Measurements from ENCODE around the gene ARMC10.
"Not testable (repeated sequence)": the region's sequence is repeated elsewhere in the genome, so short reads cannot be mapped to it uniquely, and the experiment has no call there.

ARMC10 gene

DNA sequence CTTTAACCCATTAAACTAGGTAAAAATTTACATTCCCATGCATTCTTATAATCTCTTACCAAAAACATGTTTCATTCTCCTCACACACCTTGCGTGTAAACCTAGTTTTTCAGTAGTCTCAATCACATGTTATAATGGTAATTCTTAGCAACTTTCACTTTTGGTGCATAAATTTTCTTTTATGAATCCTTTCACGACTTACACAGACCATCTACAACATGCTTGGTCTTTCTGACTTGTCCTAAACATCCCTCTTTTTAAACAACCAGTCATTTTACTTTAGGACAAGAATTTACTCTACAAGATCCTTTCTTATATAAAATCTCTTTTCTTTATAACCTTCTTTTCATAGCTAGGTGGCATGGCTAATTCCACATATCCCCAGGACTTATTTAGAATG, 26.1 kb upstream of the ARMC10 start:
- no peak for DNase-seq (ENCODE audit: low spot score)

DNA sequence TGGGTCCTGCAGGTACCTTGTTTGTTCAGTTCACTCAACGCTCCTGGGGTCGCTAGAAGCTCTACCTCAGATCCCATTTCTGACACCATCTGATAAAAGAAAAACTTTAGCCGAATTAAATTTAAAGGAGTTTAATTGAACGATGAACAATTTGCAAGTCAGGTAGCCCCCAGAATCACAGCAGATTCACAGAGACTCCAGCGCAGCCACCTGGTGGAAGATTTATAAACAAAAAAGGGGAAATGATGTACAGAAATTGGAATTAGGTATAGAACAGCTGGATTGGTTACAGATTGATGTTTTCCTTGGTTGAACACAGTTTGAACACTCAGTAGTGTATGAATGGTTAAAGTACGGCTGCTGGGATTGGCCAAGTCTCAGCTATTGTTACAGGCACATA, 23.4 kb upstream of the ARMC10 start:
- TF ChIP-seq, protein P1, sequence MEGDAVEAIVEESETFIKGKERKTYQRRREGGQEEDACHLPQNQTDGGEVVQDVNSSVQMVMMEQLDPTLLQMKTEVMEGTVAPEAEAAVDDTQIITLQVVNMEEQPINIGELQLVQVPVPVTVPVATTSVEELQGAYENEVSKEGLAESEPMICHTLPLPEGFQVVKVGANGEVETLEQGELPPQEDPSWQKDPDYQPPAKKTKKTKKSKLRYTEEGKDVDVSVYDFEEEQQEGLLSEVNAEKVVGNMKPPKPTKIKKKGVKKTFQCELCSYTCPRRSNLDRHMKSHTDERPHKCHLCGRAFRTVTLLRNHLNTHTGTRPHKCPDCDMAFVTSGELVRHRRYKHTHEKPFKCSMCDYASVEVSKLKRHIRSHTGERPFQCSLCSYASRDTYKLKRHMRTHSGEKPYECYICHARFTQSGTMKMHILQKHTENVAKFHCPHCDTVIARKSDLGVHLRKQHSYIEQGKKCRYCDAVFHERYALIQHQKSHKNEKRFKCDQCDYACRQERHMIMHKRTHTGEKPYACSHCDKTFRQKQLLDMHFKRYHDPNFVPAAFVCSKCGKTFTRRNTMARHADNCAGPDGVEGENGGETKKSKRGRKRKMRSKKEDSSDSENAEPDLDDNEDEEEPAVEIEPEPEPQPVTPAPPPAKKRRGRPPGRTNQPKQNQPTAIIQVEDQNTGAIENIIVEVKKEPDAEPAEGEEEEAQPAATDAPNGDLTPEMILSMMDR (IDR thresholded peaks at IDR 0.05; ENCODE audit: extremely low read depth, missing control alignments): no peak
- DNase-seq (ENCODE audit: low spot score): no peak

More for the DNA sequence above, 26.1 kb upstream of the ARMC10 start:
- TF ChIP-seq, protein P1 (IDR thresholded peaks at IDR 0.05; ENCODE audit: extremely low read depth, missing control alignments): no peak

DNA sequence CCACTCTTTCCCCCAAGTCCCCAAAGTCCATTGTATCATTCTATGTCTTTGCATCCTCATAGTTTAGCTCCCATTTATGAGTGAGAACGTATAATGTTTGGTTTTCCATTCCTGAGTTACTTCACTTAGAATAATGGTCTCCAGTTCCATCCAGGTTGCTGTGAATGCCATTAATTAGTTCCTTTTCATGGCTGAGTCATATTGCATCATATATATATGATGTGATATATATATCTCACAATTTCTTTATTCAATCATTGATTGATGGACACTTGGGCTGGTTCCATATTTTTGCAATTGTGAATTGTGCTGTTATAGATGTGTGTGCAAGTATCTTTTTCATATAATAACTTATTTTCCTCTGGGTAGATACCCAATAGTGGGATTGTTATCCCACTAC, 18.9 kb upstream of the ARMC10 start:
- DNase-seq (ENCODE audit: low spot score): not testable (repeated sequence)

DNA sequence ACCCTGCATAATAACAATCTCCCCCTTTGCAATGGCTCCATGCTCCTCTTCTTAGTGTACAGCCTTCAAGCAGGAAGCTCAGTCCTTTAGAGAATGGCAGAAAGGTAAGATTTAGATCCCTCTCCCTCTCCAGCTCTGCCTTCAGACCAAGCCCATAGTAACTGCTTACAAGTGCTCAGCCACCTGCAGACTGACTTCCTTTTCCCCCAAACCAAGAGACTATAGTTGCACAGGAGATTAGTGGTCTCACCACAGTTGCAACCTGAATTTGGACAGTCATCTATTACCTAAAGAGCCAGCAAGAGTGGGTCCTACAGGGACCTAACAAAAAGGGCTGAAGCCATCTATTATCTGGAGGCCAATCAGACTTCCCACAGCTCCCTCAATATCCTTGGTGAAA, 16.8 kb upstream of the ARMC10 start:
- TF ChIP-seq, protein P1 (IDR thresholded peaks at IDR 0.05; ENCODE audit: extremely low read depth, missing control alignments): no peak
- DNase-seq (ENCODE audit: low spot score): no peak

DNA sequence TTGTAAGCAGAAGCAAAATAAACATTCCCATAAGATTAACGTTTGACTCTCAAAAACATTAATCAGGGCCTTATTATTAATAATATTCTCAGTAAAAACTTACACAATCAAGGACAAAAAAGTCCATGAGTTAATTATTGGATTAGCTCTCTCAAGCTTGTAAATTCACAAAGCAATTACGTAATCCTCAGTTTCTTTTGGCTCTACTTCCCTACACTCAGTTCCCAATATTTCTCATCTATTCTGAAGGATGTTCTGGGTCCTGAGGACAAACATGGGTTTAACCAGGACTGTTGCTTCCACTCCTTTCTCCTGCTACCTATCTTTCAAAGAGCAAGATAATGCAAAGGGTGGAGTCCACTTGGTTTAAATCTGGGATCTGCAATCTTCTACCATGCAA, 15.5 kb upstream of the ARMC10 start:
- TF ChIP-seq, protein P1 (IDR thresholded peaks at IDR 0.05; ENCODE audit: extremely low read depth, missing control alignments): no peak
- DNase-seq (ENCODE audit: low spot score): no peak

DNA sequence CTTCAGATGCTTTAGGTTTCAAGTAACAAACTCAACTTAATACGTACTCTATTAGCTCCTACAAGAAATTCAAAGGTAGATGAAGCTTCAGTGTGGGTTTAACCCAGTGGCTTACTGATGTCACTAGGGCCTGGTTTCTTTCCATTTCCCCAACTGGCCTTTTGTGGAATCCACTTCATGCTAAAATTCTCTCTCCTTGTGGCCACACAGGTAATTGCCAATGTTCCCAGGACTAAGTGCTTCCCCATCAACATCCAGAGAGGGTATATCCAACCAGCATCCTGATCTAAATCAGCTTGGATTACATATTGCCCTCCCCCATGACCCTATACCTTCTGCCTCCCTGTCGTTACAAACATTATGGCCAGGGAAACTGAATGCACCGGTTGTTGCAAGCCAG, 11.0 kb upstream of the ARMC10 start:
- no peak for DNase-seq (ENCODE audit: low spot score)
- TF ChIP-seq, protein P1 (IDR thresholded peaks at IDR 0.05; ENCODE audit: extremely low read depth, missing control alignments): no peak

DNA sequence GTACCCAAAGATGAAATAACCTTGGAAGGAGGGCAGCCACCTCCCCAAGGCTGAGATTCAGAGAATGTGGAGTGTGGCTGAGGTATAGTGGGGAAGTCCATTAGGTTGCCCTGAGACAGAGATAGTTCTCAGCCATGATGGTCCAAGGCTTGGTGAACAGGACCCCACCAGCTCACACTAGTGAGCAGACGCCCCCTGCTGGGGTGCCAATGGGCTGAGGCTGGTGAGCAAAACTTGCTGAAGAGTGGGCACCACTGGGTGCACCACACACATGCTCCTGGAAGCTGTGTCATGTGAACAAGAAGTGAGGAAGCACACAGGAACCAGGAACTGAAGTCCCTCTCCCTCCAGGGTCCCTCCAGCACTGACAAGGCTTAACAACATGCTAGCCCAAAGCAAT, 9.3 kb upstream of the ARMC10 start:
- TF ChIP-seq, protein P1 (IDR thresholded peaks at IDR 0.05; ENCODE audit: extremely low read depth, missing control alignments): peak; percentile 32
- peak; percentile 32 for DNase-seq (ENCODE audit: low spot score)

All from GM20000 (cell line).